Skeletal muscle tissue (tissue), 4 donors: ENCODE measurements around the gene DSC1. TPM values are rescaled to one million over a fixed set of nuclear protein-coding genes. Genes with fewer than 3 reads are reported as not detected.

Experiments
- H3K27ac ChIP-seq: one replicate; pipeline ENCODE4 v1.7.0; 2013; ENCODE audit warnings: mild to moderate bottlenecking, low read depth, low read length, inconsistent platforms
- H3K27me3 ChIP-seq, 3 donors: one replicate each; pipeline ENCODE4 v1.7.0; 2013; ENCODE audit warnings: low read length in 3 of 3; ENCODE audit not compliant: control insufficient read depth in 3 of 3, insufficient read depth in 3 of 3
- H3K36me3 ChIP-seq, 3 donors: one replicate each; pipeline ENCODE4 v1.7.0; 2013; ENCODE audit warnings: low read length in 3 of 3; ENCODE audit not compliant: control insufficient read depth in 3 of 3, insufficient read depth in 3 of 3
- H3K4me1 ChIP-seq, 3 donors: one replicate each; pipeline ENCODE4 v1.7.0; 2013; ENCODE audit warnings: low read length in 3 of 3, mild to moderate bottlenecking in 3 of 3; ENCODE audit not compliant: control insufficient read depth in 3 of 3, insufficient read depth in 3 of 3
- H3K4me3 ChIP-seq, 3 donors: one replicate each; pipeline ENCODE4 v1.7.0; 2013; ENCODE audit warnings: low read length in 3 of 3
- H3K9ac ChIP-seq, 3 donors: one replicate each; pipeline ENCODE4 v1.7.0; 2013; ENCODE audit warnings: low read length in 3 of 3, mild to moderate bottlenecking in 3 of 3, moderate library complexity in 2 of 3, low read depth in 1 of 3
- H3K9me3 ChIP-seq, 3 donors: one replicate each; pipeline ENCODE4 v1.7.0; 2013; ENCODE audit warnings: low read length in 3 of 3; ENCODE audit not compliant: control insufficient read depth in 3 of 3
- total RNA-seq: library from RNA; depleted of rRNA; stranded (reverse); fragments of >200 nt; gene quantifications from one replicate; pipeline ENCODE4 v1.2.3, GENCODE V29; 2014
- donor health status: Osteomylitis.

DSC1 gene
- total RNA-seq, 1 donor from 2014 or later = not detected

- Histone ChIP-seq H3K36me3 (no peaks in the 10 kb centered on the region), H3K4me3 (no peak overlapping the region), H3K27ac (no peak overlapping the region), H3K27me3 (no peaks in the 10 kb centered on the region), H3K9ac (no peak overlapping the region), H3K9me3 (no peaks in the 10 kb centered on the region), H3K4me1 (no peaks in the 10 kb centered on the region)
Measured at GRCh38 chr18:31176531-31176930, 13.9 kb upstream of the DSC1 start.

GRCh38 chr18:31171144-31171839 is 8.6 kb upstream of the DSC1 start:
- Histone ChIP-seq H3K4me1 (no peaks in the 10 kb centered on the region), H3K9me3 (no peaks in the 10 kb centered on the region), H3K36me3 (no peaks in the 10 kb centered on the region), H3K27me3 (no peaks in the 10 kb centered on the region), H3K27ac (no peak overlapping the region), H3K4me3 (no peak overlapping the region), H3K9ac (no peak overlapping the region)

- Histone ChIP-seq H3K27ac (no peak overlapping the region), H3K9me3 (no peaks in the 10 kb centered on the region), H3K4me1 (no peaks in the 10 kb centered on the region), H3K36me3 (no peaks in the 10 kb centered on the region), H3K9ac (no peak overlapping the region), H3K27me3 (no peaks in the 10 kb centered on the region), H3K4me3 (no peak overlapping the region)
Measured at GRCh38 chr18:31170335-31170734, 7.7 kb upstream of the DSC1 start.

GRCh38 chr18:31162419-31162793 is 250 bp downstream of the DSC1 start:
- no peaks in the 10 kb centered on the region for H3K9me3 ChIP-seq
- no peaks in the 10 kb centered on the region for H3K4me1 ChIP-seq
- no peak overlapping the region for H3K27ac ChIP-seq
- H3K4me3 ChIP-seq = no peak overlapping the region
- no peaks in the 10 kb centered on the region for H3K36me3 ChIP-seq
- H3K9ac ChIP-seq = no peak overlapping the region
- H3K27me3 ChIP-seq = no peaks in the 10 kb centered on the region

- Histone ChIP-seq H3K9ac (no peak overlapping the region), H3K36me3 (no peaks in the 10 kb centered on the region), H3K27ac (no peak overlapping the region), H3K27me3 (no peaks in the 10 kb centered on the region), H3K4me3 (no peak overlapping the region), H3K9me3 (no peaks in the 10 kb centered on the region), H3K4me1 (no peaks in the 10 kb centered on the region)
Measured at GRCh38 chr18:31161757-31162418, 768 bp downstream of the DSC1 start.

GRCh38 chr18:31156821-31157763 is 5.6 kb downstream of the DSC1 start:
- no peak overlapping the region for H3K4me3 ChIP-seq

GRCh38 chr18:31155498-31155897 is 7.2 kb downstream of the DSC1 start:
- Histone ChIP-seq H3K4me3 (no peak overlapping the region), H3K27me3 (no peaks in the 10 kb centered on the region), H3K27ac (no peak overlapping the region), H3K36me3 (no peaks in the 10 kb centered on the region), H3K9ac (no peak overlapping the region), H3K9me3 (no peaks in the 10 kb centered on the region), H3K4me1 (no peaks in the 10 kb centered on the region)

More at GRCh38 chr18:31156821-31157763, 5.6 kb downstream of the DSC1 start:
- Histone ChIP-seq H3K4me1 (no peaks in the 10 kb centered on the region), H3K9me3 (no peaks in the 10 kb centered on the region), H3K9ac (no peak overlapping the region), H3K27ac (no peak overlapping the region), H3K27me3 (no peaks in the 10 kb centered on the region), H3K36me3 (no peaks in the 10 kb centered on the region)

GRCh38 chr18:31154181-31154580 is 8.5 kb downstream of the DSC1 start:
- Histone ChIP-seq H3K4me1 (no peaks in the 10 kb centered on the region), H3K27me3 (no peaks in the 10 kb centered on the region), H3K36me3 (no peaks in the 10 kb centered on the region), H3K9ac (no peak overlapping the region), H3K4me3 (no peak overlapping the region), H3K27ac (no peak overlapping the region), H3K9me3 (peaks cover 0 to 3% (median 0%) of the 10 kb centered on the region in 3 donors)

GRCh38 chr18:31149351-31149750 is 13.3 kb downstream of the DSC1 start:
- Histone ChIP-seq H3K4me1 (no peaks in the 10 kb centered on the region), H3K9ac (no peak overlapping the region), H3K9me3 (peaks cover 0 to 3% (median 0%) of the 10 kb centered on the region in 3 donors), H3K27me3 (no peaks in the 10 kb centered on the region), H3K36me3 (no peaks in the 10 kb centered on the region), H3K27ac (no peak overlapping the region), H3K4me3 (no peak overlapping the region)

GRCh38 chr18:31148600-31148999 is 14.1 kb downstream of the DSC1 start:
- Histone ChIP-seq H3K9me3 (peaks cover 0 to 3% (median 0%) of the 10 kb centered on the region in 3 donors), H3K4me3 (no peak overlapping the region), H3K9ac (no peak overlapping the region), H3K27ac (no peak overlapping the region), H3K4me1 (no peaks in the 10 kb centered on the region), H3K36me3 (no peaks in the 10 kb centered on the region), H3K27me3 (no peaks in the 10 kb centered on the region)
